ENCODE data around the gene GIMD1.

GIMD1 gene

DNA sequence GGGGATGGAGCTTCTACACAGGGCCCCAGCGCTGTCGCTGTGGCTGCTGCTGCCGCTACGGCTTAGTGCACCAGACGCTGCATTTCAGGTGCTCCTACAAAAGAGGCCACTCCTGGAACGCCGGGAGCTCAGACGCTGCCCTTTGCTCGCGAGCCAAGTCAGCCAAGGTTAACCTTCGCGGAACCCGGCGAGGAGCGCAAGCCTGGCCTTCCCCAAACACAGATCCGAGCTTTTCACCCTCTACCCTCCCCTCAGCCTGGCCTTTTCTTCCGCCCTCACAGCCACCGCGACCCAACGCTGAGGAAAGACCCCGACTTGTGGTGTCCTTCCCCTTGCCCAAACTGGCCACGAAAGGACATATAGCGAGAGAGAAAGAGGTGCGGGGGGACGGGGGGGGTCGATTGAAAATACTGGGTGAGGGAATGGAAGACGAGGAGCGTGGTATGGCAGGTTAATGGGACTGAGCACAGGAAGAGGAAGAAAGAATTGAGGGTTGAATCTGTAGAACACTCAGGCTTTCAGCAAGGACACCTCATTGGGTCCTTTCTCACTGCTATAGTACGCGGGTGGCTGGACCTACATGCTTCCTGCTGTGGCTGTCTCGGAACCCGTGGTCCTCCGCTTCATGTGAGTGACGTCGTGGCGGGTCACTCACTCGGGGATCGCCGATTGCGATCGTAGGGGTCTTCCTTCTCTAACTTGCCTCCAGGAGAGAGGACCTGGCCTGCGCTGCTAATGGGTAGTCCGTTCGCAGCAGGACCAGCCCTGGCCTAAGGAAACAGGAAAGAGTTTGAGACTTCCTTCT is 52.4 kb downstream of the GIMD1 start, which contains the start of the genes AIMP1 and TBCK:
AIMP1 (plus strand) TSS at position 583 of the 805 bp plus-strand sequence. CDS start 8,460 bp downstream, outside the sequence.
TBCK (minus strand) TSS at position 242 of the 805 bp plus-strand sequence. CDS start 7,249 bp downstream, outside the sequence.
- peak; percentile 71 to 76 for DNase-seq (ENCODE audit: low read depth in 1 of 2, low spot score in 1 of 2)

- DNase-seq (ENCODE audit: low read depth in 1 of 2, low spot score in 1 of 2): no peak
Observed at GRCh38 chr4:106315476-106315967, 53.1 kb downstream of the GIMD1 start.

GRCh38 chr4:106314960-106315359 is 53.6 kb downstream of the GIMD1 start:
- DNase-seq (ENCODE audit: low read depth in 1 of 2, low spot score in 1 of 2): no peak

- DNase-seq (ENCODE audit: low read depth in 1 of 2, low spot score in 1 of 2): no peak
Observed at GRCh38 chr4:106312997-106313522, 55.5 kb downstream of the GIMD1 start.

DNA sequence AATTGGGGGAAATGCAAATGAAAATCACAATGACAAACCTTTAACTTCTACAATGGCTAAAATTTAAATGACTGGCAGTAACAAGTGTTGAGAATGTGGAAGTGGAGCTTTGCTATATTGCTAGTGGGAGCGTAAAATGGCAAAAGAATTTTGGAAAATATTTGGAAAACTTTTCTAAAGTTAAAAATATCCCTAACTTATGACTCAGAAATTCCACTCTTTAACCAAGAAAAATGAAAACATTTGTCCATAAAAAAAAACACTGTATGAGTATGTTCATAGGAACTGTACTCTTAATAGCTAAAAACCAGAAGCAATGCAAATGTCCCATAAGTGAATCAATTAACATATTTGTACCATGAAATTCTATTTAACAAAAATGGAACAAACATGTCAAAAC is 56.2 kb downstream of the GIMD1 start:
- no peak for DNase-seq (ENCODE audit: low read depth in 1 of 2, low spot score in 1 of 2)

All from stimulated activated CD4-positive, alpha-beta T cell treated with anti-CD3 and anti-CD28 coated beads, Interleukin-15, amount 100 ng/mL, for 1 hour (primary cell).